Activated T-helper 1 cell treated with Interleukin-2 at 50 U/mL for 16 hours (primary cell): ENCODE data around the gene TMEM178B.
"Not testable (repeated sequence)": the region's sequence is repeated elsewhere in the genome, so short reads cannot be mapped to it uniquely, and the experiment has no call there.

ENCODE experiments used
- DNase-seq: peaks from one replicate; pipeline ENCODE4 v3.0.0-alpha.2; 2020; ENCODE audit warnings: low read depth

TMEM178B gene

DNA sequence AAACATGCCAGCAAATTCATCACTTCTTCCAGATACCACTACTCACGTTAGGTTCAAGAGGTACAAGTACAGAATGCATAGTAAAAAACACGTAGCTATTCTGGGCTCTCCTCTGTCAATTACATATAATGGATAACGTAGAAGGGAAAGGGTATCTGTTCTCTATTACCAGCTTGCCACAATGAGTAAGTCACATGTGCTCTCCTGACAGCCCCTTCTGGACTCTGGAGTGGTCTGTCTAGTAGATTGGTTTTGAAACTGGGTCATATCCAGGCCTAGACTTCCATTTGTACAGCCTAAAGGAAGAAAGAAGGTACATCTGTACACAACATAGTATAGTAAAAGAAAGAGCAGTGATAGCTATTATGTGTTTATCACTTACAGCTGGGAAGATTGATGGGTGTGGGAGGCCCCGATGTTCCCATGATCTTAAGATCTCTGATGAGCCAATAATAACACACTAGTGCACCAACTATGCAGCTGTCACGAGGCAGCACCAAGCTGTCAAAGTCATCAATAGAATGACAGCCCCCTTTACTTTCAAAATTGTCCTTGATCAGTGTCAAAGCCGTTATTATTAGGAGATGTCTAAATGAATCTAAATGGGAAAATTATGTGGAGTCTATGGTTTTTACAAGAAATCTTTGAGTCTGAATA, 315.4 kb downstream of the TMEM178B start:
- no peak for DNase-seq

DNA sequence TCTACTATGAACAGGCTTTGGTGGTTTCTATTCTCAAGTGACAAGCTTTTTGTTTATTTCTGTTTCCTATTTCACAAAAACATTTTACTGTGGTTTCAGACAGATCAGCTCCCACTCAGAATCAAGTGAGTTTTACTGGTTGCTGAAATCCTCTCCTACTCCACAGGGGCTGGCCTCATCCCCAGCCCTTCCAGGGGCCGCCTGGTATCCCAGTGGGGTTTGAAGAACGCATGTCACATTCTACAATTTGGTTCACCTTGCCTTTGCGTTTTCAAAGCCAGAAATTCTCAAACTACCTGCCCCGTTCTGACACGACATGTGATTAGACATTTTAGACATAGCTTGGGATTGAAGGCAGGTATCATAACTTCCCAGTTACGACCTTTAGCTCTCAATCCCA, 316.5 kb downstream of the TMEM178B start:
- no peak for DNase-seq

DNA sequence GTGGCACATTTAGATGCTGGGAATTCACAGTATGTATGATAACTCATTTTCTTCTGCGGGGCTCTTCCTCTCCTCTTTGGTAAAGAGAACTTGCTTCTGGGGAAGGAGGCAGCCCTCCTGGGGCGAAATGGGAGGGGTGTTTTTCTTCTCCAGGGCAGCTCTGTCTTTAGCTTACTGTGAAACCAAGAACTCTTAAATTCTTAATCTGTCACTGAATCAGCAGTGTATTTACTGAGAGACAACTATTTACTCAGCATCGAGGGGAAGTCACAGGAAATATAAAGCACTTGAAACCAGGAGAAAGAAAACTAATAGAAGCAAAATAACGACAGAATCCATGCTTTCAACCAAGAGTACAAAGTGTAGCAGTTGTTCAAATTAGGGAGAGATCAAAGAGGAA, 319.2 kb downstream of the TMEM178B start:
- DNase-seq, result no peak

DNA sequence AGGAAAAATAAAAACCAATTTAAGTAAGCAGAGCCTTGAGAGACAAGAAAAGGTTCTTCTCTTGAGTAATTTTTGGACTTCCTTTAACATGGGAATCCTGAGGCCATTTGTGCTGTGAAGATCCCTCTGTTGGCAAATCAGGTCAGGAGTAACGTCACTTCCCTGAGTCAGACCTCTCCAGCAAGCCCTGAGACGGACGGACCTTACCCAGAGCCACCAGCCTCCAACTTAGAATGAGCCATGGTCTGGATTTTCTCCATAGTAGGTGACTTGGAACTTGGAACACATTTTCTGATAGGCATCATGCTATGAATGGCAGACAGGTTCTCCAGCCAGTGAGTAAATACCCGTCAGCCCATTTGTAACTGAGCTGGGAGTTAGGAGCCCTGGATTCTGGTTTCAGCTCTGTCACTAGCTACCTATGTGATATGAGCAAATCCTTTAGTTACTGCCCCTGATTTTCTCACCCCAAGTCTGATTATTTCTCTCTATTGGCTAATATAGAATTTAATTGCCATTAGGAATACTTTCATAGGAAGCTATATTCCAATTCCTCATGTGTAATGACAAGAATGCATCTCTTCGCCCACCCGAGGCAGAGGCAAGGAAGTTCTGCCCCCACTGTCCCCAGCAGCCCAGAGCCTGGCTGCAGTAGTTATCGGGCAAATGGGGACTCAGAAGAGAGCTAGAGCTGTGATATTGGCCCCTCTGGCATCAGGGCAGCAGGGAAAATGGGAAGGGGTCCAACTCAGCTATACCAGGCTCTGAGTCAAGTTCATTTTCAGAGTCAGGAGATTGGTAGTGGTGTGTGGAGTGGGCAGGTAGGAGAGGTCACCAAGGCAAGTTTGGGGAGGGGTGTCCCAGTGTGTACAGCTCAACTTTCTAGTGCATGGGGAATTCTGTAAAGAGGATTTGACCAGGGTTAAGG, 323.6 kb downstream of the TMEM178B start:
- no peak for DNase-seq

DNA sequence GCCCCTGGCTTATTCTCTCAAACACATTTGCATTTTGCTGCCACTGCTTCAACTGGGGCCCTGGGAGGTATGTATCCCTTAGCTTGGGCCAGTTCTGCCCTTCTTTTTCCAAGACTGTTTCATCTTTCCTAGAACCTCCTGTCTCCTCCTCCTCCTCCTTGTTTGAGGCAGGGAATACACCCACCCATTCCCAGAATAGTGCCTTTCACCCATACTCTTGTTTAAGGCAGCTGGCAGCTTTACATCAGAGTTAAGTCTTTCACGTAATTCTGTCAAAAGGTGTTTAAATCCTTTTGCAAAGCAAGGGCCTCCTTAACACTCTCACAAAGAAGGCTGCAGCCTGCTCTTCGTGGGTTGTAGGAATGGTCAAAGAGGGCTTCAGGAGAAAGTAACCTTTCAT, 326.5 kb downstream of the TMEM178B start:
- no peak for DNase-seq

DNA sequence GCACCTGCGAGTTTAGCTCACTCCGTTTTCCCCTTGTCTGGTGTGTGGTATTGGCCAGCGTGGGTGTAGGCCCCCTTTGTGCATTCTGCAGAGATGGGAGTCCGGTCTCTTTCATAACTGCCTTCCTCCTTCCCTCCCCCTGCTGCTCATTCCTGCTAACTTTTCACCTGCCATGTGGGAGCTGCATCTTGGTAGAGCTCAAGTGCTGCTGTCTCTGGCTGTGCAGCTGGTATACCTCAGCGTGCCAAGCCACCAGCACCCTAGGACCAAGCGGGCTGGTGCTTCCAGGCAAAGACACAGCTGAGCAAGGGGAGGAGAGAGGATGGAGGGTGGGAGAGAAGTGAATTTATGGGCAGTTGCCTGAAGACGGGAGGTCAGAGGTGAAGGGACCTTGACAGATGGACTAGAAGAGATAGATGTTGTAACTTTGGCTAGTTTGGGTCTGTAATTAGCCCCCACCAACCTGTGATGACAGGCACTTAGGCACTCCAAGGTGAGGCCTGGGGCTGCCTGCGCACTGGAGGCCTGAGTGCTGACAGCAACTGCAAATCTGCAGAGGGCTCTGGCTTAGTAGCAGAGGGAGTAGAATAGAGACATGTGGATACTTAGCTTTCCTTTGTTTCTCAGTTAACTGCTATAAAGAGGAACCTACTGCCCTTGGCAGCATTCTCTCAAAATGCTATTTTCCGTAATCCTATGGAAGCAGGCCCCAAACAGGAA, 328.6 kb downstream of the TMEM178B start:
- no peak for DNase-seq

DNA sequence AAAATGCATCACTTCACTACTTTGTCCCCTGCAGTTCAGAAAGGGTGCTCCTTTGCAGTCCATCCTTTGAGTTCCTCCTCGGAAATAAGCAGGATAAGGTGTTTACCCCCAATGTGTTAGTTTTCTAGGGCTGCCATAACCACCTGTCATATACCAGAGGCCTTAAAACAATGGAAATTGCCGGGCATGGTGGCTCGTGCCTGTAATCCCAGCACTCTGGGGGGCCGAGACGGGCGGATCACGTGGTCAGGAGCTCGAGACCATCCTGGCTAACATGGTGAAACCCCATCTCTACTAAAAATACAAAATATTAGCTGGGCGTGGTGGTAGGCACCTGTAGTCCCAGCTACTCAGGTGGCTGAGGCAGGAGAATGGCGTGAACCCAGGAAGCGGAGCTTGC, 330.0 kb downstream of the TMEM178B start:
- not testable (repeated sequence) for DNase-seq

DNA sequence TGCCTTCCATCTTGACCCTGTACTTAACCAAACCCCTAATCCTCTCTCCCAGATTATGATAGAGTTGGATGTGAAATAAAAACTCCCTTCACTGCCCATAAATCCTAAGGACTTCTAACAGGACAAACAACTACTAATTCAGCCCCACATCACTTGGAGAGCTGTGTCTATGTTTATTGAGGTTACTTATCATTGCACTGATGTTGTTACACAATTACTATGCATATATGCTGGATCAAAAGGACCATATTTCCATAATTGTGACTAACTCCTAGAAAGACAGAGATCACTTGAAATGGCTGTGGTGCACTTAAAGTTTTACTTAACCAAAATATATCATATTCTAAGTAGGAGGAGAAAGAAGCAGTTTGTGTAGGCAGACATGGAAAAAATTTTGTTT, 332.5 kb downstream of the TMEM178B start:
- DNase-seq, result no peak

DNA sequence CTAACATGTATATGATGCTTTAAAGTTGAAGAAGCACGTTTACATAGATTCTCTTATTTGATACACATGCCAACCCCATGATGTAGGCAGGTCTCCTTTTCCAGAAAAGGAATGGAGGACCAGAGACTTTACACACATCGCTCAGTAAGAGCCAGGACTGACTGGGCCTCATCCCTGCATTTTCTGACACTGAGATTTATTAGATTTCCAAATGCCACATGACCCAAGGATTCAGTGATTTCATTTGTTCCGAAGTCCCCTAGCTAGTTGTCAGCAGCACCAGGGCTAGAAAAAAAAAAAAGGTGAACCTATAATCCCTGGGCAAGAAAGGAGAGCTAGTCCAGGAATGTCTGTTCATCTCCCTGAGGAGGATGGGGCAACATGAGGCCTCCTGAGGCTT, 334.0 kb downstream of the TMEM178B start:
- DNase-seq, result no peak

DNA sequence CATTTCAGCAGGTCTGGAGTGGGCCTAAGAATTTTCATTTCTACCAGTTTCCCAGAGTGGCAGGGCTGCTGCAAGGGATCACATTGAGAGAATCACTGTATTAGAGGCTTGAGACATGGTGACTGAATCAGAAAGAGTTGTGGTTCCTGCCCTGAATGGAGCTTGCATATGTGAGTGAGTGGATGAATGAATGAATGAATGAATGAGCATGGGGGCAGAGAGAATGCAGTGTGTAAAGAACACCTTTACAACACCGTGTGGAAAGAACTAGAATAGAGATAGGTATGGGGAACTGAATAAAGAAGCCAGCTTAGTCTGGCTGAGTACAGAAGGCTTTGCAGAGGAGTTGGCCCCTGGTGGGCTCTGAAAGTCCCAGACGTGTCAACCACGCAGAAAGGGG, 334.6 kb downstream of the TMEM178B start:
- DNase-seq, result no peak

DNA sequence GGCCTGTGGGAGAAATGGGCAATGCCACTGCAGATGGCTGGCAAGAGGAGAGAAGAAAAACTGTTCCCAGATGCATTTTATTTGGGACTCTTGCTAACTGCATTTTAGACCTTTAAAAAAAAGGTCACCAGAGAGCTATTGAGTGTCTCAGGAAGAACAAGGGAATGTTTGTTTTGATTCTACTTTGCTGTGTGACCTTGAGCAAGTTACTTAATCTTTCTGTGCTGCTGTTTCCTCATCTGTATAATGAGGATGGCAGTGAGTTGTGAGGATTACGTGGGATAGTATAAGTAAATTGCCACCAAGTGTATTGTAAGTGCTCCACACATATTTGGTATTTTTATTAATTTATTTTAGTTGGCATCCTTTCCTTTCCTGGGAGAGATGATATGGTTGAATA, 335.4 kb downstream of the TMEM178B start:
- DNase-seq, result no peak

DNA sequence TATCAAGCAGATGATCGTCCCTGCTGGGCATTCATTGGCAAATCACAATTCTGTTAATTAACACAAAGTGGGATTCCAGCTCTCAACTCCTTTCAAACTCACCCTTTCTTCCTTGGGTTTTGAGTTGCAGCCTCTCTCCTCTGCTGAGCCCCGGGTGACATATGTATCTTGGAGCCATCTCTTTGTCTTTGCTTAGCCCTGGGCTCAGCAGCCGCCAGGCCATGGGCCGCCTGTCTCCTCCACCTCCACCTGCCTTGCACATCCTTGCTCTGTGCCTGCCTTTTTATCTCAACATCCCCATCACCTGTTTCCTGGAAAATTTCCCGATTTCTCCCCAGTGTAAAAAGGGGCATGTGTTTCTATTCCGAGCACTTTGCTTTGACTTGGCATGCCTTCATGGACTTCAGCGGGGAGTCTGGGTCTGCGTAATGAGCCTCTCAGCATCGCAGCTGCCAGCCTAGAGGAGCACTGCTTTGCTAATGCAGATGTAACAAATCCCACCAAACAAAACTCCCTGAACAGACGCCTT, 336.0 kb downstream of the TMEM178B start:
- no peak for DNase-seq

DNA sequence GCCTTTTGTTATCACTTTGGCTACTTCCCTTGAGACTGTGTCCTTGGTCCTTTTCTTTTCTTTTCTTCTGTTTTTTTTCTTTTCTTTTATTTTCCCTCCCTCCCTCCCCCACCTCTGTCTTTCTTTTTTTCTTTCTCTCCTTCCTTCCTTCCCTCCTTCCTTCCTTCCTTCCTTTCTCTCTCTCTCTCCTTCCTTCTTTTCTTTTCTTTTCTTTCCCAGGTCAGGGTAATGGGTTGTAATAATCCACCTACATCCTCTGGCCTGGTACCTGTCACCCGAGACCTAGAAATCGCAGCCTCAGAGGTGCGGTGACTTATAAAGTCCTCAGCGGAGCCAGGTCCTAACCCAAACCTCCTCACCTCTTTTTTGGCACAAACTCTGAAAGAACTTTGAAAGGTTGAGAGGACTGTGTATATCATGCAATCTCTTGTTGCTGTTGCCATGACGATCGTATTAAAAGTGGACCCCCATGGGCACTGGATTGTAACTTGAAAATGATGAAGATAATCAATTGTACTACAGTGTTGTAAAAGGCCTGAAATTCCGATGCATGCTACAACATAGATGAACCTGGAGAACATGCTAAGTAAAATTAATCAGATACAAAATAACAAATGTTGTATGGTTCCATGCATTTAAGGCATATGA, 336.6 kb downstream of the TMEM178B start:
- no peak for DNase-seq

DNA sequence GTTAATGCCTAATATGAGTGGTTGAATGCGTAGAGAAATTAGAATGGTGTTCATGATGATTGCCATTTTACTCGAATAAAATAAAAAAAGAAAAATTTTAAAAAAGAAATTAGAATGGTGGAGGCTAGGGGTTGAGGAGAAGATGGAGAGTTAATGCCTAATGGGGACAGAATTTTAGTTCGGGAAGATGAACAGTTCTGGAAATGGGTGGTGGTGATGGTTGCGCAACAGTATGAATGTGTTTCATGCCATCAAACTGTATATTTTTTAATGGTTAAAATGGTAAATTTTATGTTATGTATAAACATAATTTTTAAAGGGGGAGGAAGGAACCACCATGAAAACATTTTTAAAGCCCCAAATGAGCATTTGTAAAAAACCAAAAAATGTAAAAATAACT, 337.3 kb downstream of the TMEM178B start:
- no peak for DNase-seq

DNA sequence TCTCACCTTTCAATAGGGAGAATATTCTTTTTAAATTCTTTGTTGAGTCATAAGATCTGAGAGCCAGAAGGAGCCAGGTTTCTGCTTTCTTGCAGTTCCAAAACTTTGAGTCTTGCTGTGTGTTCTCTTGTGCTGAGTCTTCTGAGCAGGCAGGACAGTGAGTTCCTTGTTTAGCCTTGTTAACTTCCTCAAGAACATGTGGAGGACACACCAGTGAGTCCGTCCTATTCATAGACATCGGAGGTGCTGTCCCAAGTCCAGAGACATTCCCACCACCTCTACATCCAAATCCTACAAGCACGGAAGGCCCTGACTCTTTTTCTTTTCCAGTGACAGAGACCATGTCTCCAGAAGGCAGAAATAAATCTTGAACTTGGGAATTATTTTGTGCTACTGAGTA, 342.1 kb downstream of the TMEM178B start:
- no peak for DNase-seq

DNA sequence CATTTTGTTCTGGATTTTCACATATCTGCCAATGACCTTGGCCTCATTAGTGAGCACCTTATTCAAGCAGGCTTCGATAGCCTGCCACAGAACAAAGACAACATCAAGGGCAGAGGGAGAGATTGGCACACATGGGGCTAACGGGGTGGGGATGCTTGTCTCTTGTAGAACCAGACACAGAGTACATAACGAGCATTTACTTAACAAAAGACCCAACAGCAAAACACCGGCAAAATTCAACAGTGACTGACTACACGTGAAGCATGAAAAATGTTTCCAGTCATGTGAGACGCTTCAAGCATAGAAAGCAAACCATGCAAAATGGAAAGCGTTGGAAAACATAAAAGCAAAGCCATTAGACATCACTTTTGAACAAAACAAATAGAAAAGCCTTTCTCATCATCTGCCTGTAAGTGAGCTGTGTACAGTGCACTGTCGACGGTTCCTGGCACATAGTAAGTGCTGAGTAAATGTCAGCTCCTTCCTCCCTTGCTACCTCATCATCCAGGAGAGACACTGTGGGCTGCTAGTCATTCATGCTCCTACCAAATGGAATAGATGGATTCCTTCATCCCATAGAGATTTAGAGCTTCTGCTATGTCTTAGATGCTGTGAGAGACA, 342.9 kb downstream of the TMEM178B start:
- no peak for DNase-seq

DNA sequence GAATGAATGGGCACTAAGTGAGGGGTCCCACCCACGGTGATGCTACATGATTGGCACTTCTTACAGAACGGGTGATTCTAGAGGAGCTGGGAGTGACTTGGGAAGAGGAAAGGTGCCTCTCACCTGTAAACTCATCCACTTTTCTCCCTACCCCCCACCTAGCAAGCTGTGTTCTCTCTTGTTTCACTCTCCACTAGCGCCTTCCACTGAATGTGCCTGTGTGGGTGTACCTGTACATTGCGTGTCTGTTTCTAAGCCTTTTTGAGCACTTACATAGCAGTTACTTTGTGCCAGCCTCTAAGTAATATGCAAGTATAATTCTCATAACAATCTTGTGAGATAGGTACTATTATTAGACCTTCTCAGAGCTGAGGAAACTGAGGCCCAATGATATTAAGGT, 343.6 kb downstream of the TMEM178B start:
- no peak for DNase-seq

DNA sequence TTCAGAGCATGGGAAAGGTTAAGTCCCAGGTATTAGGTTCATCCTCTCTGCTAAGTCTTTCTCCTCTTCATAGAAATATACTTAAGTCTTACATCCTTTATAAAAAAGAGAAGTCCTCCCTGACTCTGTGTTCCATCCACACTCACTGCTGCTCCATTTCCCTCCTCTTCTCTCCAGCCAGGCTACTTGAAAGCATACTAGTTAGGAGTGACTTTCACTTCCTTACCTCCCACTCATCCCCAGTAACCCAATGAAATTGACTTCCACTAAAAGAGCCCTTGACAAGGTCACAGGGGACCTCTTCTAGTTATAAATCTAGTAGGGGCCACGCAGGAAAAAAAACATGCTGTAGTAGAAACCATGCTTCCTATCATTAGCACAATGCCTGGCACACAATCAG, 344.2 kb downstream of the TMEM178B start:
- DNase-seq, result no peak

DNA sequence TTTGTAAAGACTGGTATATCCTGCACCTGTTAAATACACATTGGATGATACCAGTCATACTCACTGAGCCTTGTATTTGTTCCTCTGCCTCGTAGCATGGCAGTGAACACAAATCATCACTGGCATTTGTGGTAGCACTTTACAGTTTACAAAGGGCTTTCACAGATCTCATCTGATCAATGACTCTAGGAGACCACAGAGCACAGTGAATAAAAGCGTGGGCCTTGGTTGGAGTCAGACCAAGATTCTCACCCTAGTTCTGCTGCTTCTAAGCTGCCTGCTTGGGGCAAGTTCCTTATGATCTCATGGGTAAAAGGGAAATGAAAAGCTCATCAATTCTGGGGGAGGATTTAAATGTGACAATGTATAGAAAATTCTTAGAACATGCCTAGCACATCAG, 347.4 kb downstream of the TMEM178B start:
- no peak for DNase-seq

DNA sequence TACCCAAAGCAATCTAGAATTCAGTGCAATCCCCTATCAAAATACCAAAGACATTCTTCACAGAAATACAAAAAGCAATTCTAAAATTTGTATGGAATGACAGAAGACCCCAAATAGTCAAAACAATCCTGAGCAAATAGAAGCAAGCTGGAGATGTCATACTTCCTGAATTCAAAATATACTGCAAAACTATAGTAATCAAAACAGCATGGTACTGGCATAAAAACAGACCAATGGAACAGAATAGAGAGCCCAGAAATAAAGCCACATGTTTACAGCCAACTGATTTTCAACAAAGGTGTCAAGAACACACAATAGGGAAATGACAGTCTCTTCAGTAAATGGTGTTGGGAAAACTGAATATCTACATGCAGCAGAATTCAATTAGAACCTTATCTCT, 353.3 kb downstream of the TMEM178B start:
- DNase-seq, result no peak

DNA sequence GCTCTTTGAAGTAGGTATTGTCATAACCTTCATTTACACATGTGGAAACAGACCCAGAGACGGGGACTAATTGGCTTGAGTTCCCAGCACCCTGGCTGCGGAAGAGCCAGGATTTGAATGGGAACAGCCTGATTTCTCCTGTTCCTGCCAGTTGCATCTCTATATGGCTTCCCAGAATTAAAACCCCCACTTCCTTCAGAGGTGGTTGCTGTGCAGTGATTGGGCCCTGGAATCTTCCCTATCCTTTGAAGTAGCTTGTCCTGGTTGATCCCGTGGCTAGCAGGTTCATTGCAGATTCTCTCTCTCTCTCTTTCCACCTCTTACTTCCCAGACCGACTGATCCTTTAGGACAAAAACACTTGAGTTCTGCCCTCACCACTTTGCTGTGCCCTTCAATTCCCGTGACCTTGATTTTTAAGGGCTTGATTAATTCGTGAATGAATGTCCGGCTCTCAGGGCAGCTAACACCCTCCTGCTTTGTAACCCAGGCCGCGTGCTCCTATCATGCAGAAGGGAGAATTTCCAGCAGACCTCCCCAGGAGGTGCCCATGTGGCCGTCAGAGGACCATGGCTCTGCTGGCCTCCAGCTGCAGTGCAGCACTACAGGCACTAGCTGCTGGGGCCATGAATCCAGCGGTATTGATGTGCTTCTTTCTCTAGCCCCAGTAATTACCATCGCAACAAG, 356.7 kb downstream of the TMEM178B start:
- DNase-seq, result no peak
